ENCODE measurements around the gene CADPS2. TPM values are rescaled to one million over a fixed set of nuclear protein-coding genes. Genes with fewer than 3 reads are reported as not detected.

CADPS2 gene
- total and polyA plus RNA-seq, 10 of the 15 experiments (the other 5 are each of a cell fraction or from before 2014, with no cell fraction given), result 0.05 to 7.5 (median 0.25) TPM

DNA sequence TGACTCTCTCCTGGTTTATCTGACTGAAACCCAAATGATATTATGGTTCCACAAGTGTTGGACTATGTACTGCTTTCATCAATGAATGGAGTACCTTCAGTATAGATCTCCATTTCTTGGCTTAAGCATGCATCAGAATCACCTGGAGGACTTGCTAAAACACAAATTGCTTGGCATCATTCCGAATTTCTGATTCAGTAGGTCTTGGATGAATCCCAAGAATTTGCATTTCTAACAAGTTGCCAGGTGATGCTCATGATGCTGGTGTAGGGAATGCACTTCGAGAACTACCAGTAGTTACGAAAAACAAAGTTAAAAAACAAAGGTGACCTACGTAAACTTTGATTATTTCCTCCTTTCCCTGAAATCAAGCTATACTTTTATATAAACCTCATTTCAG lies 462.7 kb downstream of the CADPS2 start:
- CTCF ChIA-PET, result no interaction called here
- POLR2A ChIA-PET, result no interaction called here
- 66% methylated on average over 4 of the region's 4 CpGs for WGBS (ENCODE audit: insufficient coverage, insufficient replicate concordance, low lambda C conversion rate, missing lambda C conversion rate)
- intact Hi-C loops (cut with micrococcal nuclease; ENCODE audit: unreplicated experiment), result no loop called here
- no peaks in the 10 kb centered on the region for H3K9me3 ChIP-seq (replicated peaks; ENCODE audit: control insufficient read depth, insufficient read depth, low read length)
- BruUV-seq (replicated peaks), result no TSS peak
- no peaks in the 10 kb centered on the region for H3K79me2 ChIP-seq (ENCODE audit: control insufficient read depth, insufficient read depth, low read length)
- ATAC-seq (no peak), FAIRE-seq (no peak), DNase-seq (ENCODE audit: low read depth, low spot score) (no peak)
- H3K9ac ChIP-seq (ENCODE audit: control insufficient read depth, insufficient read depth, low read length), result no peak overlapping the region
- RAD21 ChIA-PET (ENCODE audit: unreplicated experiment), result no interaction called here
- H3K36me3 ChIP-seq (ENCODE audit: control insufficient read depth in 2 of 2, insufficient read depth in 2 of 2, low read length in 1 of 2), result no peaks in the 10 kb centered on the region
- no peak overlapping the region for H3K27ac ChIP-seq (ENCODE audit: control insufficient read depth, insufficient read depth)
- in situ Hi-C loops (cut with MboI), result no loop called here
- H3K27me3 ChIP-seq (replicated peaks in 1 of 2; ENCODE audit: control insufficient read depth in 2 of 2, insufficient read depth in 2 of 2, low read length in 1 of 2), result no peaks in the 10 kb centered on the region
- H3K4me2 ChIP-seq (ENCODE audit: control insufficient read depth, insufficient read depth), result no peak overlapping the region
- H3K4me3 ChIP-seq, result no peak overlapping the region
- no peak overlapping the region for H2AFZ ChIP-seq (ENCODE audit: control insufficient read depth, low read depth, low read length)
- H4K20me1 ChIP-seq (ENCODE audit: control insufficient read depth, insufficient read depth), result no peaks in the 10 kb centered on the region
- no peaks in the 10 kb centered on the region for H3K4me1 ChIP-seq (ENCODE audit: control insufficient read depth, insufficient read depth, low read length)
- SMC1A ChIA-PET (ENCODE audit: uncharacterized antibody, unreplicated experiment), result interaction anchor here (1.4 kb wide), 1 partner anchor 14 kb away, joined by 3 read pairs; no protein-coding TSS in a partner anchor
- TF ChIP-seq, protein P1, sequence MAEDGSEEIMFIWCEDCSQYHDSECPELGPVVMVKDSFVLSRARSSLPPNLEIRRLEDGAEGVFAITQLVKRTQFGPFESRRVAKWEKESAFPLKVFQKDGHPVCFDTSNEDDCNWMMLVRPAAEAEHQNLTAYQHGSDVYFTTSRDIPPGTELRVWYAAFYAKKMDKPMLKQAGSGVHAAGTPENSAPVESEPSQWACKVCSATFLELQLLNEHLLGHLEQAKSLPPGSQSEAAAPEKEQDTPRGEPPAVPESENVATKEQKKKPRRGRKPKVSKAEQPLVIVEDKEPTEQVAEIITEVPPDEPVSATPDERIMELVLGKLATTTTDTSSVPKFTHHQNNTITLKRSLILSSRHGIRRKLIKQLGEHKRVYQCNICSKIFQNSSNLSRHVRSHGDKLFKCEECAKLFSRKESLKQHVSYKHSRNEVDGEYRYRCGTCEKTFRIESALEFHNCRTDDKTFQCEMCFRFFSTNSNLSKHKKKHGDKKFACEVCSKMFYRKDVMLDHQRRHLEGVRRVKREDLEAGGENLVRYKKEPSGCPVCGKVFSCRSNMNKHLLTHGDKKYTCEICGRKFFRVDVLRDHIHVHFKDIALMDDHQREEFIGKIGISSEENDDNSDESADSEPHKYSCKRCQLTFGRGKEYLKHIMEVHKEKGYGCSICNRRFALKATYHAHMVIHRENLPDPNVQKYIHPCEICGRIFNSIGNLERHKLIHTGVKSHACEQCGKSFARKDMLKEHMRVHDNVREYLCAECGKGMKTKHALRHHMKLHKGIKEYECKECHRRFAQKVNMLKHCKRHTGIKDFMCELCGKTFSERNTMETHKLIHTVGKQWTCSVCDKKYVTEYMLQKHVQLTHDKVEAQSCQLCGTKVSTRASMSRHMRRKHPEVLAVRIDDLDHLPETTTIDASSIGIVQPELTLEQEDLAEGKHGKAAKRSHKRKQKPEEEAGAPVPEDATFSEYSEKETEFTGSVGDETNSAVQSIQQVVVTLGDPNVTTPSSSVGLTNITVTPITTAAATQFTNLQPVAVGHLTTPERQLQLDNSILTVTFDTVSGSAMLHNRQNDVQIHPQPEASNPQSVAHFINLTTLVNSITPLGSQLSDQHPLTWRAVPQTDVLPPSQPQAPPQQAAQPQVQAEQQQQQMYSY (CRISPR knock-in tag; IDR thresholded peaks at IDR 0.05), result no peak
- TF ChIP-seq NFYA (IDR thresholded peaks at IDR 0.05; ENCODE audit: borderline replicate concordance, low read depth, low read length) (no peak), BHLHE40 (IDR thresholded peaks at IDR 0.05; ENCODE audit: borderline replicate concordance in 1 of 2, low read depth in 2 of 2, low read length in 1 of 2) (no peak), FOXK2 (IDR thresholded peaks at IDR 0.05) (no peak), SUZ12 (IDR thresholded peaks at IDR 0.05; ENCODE audit: unreplicated experiment) (no peak), SMAD5 (IDR thresholded peaks at IDR 0.05; ENCODE audit: low read depth) (no peak), STAT1 (conservative IDR thresholded peaks at IDR 0.05) (no peak), DPF2 (IDR thresholded peaks at IDR 0.05) (no peak), IRF4 (IDR thresholded peaks at IDR 0.05; ENCODE audit: low read depth, low read length) (no peak), IKZF2 (IDR thresholded peaks at IDR 0.05) (no peak), TCF7 (IDR thresholded peaks at IDR 0.05; ENCODE audit: borderline replicate concordance) (no peak), ZBED1 (IDR thresholded peaks at IDR 0.05; ENCODE audit: borderline replicate concordance) (no peak)
- TF ChIP-seq, protein P2, sequence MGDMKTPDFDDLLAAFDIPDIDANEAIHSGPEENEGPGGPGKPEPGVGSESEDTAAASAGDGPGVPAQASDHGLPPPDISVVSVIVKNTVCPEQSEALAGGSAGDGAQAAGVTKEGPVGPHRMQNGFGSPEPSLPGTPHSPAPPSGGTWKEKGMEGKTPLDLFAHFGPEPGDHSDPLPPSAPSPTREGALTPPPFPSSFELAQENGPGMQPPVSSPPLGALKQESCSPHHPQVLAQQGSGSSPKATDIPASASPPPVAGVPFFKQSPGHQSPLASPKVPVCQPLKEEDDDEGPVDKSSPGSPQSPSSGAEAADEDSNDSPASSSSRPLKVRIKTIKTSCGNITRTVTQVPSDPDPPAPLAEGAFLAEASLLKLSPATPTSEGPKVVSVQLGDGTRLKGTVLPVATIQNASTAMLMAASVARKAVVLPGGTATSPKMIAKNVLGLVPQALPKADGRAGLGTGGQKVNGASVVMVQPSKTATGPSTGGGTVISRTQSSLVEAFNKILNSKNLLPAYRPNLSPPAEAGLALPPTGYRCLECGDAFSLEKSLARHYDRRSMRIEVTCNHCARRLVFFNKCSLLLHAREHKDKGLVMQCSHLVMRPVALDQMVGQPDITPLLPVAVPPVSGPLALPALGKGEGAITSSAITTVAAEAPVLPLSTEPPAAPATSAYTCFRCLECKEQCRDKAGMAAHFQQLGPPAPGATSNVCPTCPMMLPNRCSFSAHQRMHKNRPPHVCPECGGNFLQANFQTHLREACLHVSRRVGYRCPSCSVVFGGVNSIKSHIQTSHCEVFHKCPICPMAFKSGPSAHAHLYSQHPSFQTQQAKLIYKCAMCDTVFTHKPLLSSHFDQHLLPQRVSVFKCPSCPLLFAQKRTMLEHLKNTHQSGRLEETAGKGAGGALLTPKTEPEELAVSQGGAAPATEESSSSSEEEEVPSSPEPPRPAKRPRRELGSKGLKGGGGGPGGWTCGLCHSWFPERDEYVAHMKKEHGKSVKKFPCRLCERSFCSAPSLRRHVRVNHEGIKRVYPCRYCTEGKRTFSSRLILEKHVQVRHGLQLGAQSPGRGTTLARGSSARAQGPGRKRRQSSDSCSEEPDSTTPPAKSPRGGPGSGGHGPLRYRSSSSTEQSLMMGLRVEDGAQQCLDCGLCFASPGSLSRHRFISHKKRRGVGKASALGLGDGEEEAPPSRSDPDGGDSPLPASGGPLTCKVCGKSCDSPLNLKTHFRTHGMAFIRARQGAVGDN (IDR thresholded peaks at IDR 0.05), result no peak
- TF ChIP-seq, protein P3, sequence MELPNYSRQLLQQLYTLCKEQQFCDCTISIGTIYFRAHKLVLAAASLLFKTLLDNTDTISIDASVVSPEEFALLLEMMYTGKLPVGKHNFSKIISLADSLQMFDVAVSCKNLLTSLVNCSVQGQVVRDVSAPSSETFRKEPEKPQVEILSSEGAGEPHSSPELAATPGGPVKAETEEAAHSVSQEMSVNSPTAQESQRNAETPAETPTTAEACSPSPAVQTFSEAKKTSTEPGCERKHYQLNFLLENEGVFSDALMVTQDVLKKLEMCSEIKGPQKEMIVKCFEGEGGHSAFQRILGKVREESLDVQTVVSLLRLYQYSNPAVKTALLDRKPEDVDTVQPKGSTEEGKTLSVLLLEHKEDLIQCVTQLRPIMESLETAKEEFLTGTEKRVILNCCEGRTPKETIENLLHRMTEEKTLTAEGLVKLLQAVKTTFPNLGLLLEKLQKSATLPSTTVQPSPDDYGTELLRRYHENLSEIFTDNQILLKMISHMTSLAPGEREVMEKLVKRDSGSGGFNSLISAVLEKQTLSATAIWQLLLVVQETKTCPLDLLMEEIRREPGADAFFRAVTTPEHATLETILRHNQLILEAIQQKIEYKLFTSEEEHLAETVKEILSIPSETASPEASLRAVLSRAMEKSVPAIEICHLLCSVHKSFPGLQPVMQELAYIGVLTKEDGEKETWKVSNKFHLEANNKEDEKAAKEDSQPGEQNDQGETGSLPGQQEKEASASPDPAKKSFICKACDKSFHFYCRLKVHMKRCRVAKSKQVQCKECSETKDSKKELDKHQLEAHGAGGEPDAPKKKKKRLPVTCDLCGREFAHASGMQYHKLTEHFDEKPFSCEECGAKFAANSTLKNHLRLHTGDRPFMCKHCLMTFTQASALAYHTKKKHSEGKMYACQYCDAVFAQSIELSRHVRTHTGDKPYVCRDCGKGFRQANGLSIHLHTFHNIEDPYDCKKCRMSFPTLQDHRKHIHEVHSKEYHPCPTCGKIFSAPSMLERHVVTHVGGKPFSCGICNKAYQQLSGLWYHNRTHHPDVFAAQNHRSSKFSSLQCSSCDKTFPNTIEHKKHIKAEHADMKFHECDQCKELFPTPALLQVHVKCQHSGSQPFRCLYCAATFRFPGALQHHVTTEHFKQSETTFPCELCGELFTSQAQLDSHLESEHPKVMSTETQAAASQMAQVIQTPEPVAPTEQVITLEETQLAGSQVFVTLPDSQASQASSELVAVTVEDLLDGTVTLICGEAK (IDR thresholded peaks at IDR 0.05; ENCODE audit: borderline replicate concordance), result no peak
